Tibial nerve (tissue), 3 donors: ENCODE data around the gene SRGAP3.

ENCODE experiments used
- POLR2A ChIP-seq, 2 donors: fragments of 450-650 bp; IDR thresholded peaks; one replicate each; pipeline ENCODE4 v1.6.1; 2017; ENCODE audit warnings: antibody characterized with exemption in 2 of 2, mild to moderate bottlenecking in 2 of 2, moderate library complexity in 2 of 2
- TF ChIP-seq, protein P1 (sequence below), 5 experiments: fragments of 200-600 bp in 3 of 5; fragments of 450-650 bp in 2 of 5; sonication (generic) in 3 of 5; IDR thresholded peaks; one replicate each; pipeline ENCODE4 v1.5.1; 2016 to 2019; ENCODE audit warnings: antibody characterized with exemption in 5 of 5, mild to moderate bottlenecking in 3 of 5, moderate library complexity in 2 of 5

DNA sequence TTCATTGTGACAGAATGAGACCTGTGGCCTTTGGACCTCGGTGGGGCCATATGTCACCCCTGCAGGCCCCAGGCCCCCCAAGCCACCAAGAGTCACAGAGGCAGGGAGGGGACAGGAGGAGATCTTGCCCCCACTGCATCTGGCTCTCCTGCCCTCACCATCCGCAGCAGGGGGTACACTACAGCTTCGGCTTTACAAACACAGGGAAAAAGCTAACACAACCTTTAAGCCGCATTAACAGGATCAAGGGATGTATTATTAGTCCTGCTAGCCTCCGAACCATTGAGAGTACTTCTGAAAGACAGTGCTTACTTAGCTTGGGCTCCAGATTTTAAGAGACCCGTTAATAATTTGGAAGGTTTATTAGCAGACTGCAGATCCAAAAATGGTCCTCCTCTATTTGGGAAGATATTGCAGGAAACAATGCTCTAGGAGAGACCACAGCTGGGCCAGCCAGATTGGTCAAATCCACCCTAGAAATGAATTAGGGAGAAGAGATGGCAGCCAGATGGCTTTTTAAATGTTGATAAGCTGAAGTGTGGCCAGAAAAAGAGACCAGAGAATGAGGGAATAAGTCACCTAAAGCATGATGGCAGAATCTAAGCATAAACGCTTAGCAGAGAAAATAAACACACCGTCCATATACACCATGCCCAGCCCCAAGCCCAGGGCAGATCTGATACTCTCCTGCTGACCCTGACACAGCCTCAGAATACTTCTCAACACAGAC is 31.5 kb downstream of the SRGAP3 start:
- no peak for TF ChIP-seq POLR2A (IDR thresholded peaks at IDR 0.05)
- TF ChIP-seq, protein P1, sequence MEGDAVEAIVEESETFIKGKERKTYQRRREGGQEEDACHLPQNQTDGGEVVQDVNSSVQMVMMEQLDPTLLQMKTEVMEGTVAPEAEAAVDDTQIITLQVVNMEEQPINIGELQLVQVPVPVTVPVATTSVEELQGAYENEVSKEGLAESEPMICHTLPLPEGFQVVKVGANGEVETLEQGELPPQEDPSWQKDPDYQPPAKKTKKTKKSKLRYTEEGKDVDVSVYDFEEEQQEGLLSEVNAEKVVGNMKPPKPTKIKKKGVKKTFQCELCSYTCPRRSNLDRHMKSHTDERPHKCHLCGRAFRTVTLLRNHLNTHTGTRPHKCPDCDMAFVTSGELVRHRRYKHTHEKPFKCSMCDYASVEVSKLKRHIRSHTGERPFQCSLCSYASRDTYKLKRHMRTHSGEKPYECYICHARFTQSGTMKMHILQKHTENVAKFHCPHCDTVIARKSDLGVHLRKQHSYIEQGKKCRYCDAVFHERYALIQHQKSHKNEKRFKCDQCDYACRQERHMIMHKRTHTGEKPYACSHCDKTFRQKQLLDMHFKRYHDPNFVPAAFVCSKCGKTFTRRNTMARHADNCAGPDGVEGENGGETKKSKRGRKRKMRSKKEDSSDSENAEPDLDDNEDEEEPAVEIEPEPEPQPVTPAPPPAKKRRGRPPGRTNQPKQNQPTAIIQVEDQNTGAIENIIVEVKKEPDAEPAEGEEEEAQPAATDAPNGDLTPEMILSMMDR (IDR thresholded peaks at IDR 0.05), result no peak
